CD4-positive, alpha-beta T cell (primary cell): ENCODE results near the gene SLC1A7. TPM values are rescaled to one million over a fixed set of nuclear protein-coding genes. Genes with fewer than 3 reads are reported as not detected.

Source experiments
- ATAC-seq: fragments of 200-7000 bp; cut with Tn5 transposase; one replicate; pipeline ENCODE4 v1.10.0; 2022; ENCODE audit warnings: mild to moderate bottlenecking; ENCODE audit not compliant: poor library complexity
- CTCF ChIA-PET: fragments of 350-600 bp; sonication (Branson Sonifier 250); formaldehyde crosslinking; loops from one replicate; lab custom pipeline; 2021; ENCODE audit warnings: antibody characterized with exemption, inconsistent platforms; lab: Charles Lee
- POLR2A ChIA-PET: fragments of 350-600 bp; sonication (Branson Sonifier 250); formaldehyde crosslinking; loops from one replicate; lab custom pipeline; 2021; ENCODE audit warnings: antibody characterized with exemption, inconsistent platforms; lab: Charles Lee
- DNase-seq, 14 experiments: peaks; one replicate each; pipeline ENCODE4 v3.0.0-alpha.2; 2013 to 2020; ENCODE audit warnings: mixed read lengths in 2 of 14
- H3K27ac ChIP-seq, 2 donors: one replicate each; pipeline versions ENCODE4 v1.5.1 to v1.7.0; 2013; ENCODE audit warnings: low read length in 2 of 2, low read depth in 1 of 2, mild to moderate bottlenecking in 1 of 2
- H3K27me3 ChIP-seq, 2 experiments: 1 replicate in 1 of 2; 2 replicates in 1 of 2; pipeline versions ENCODE4 v1.6.1 to v1.7.0; 2013; ENCODE audit warnings: low read length in 2 of 2, control low read depth in 1 of 2, mild to moderate bottlenecking in 1 of 2, moderate library complexity in 1 of 2; ENCODE audit not compliant: insufficient read depth in 2 of 2, control insufficient read depth in 1 of 2
- H3K36me3 ChIP-seq: one replicate; pipeline ENCODE4 v1.6.1; 2013; ENCODE audit warnings: low read length, control low read depth; ENCODE audit not compliant: insufficient read depth
- H3K4me1 ChIP-seq: one replicate; pipeline ENCODE4 v1.6.1; 2013; ENCODE audit warnings: low read length, control low read depth; ENCODE audit not compliant: insufficient read depth
- H3K4me3 ChIP-seq: one replicate; pipeline ENCODE4 v1.5.1; 2013; ENCODE audit warnings: mild to moderate bottlenecking, low read length, moderate library complexity
- H3K9me3 ChIP-seq, 2 experiments: 1 replicate in 1 of 2; 2 replicates in 1 of 2; pipeline versions ENCODE4 v1.6.1 to v1.7.0; 2013; ENCODE audit warnings: low read length in 2 of 2, mild to moderate bottlenecking in 2 of 2, control low read depth in 1 of 2, moderate library complexity in 1 of 2; ENCODE audit not compliant: control insufficient read depth in 1 of 2, insufficient read depth in 1 of 2
- H3K27ac Mint-ChIP-seq: one replicate; pipeline ENCODE4 v1.8.0; 2020; ENCODE audit warnings: mixed read lengths
- H3K27me3 Mint-ChIP-seq: one replicate; pipeline ENCODE4 v1.8.0; 2021; ENCODE audit warnings: mixed read lengths
- H3K36me3 Mint-ChIP-seq: one replicate; pipeline ENCODE4 v1.8.0; 2021; ENCODE audit warnings: low read depth, mixed read lengths
- H3K4me1 Mint-ChIP-seq: one replicate; pipeline ENCODE4 v1.8.0; 2021; ENCODE audit warnings: low read depth, mixed read lengths
- H3K4me3 Mint-ChIP-seq: one replicate; pipeline ENCODE4 v1.8.0; 2020; ENCODE audit warnings: mild to moderate bottlenecking, mixed read lengths
- H3K9me3 Mint-ChIP-seq: one replicate; pipeline ENCODE4 v1.8.0; 2020; ENCODE audit warnings: mixed read lengths
- CTCF ChIP-seq: fragments of 200-600 bp; IDR thresholded peaks from one replicate; pipeline ENCODE4 v1.8.0; 2022; ENCODE audit warnings: antibody characterized with exemption, mild to moderate bottlenecking
- intact Hi-C, 2 experiments: fragments of 100-400 bp; cut with DNase I in 1 of 2; cut with micrococcal nuclease in 1 of 2; formaldehyde crosslinking; loops; one replicate each; pipeline versions ENCODE4 v1.15.1 to v1.9.0; 2023 to 2025; cut with DNase I, micrococcal nuclease
- total RNA-seq, 174 experiments: library from RNA in 2 of 174; stranded (reverse) in 2 of 174; gene quantifications; one replicate each; pipeline ENCODE4 v1.2.3 and lab custom pipeline; 2021 to 2026

Gene SLC1A7
- total RNA-seq, 2 experiments from 2014 or later, result not detected

GRCh38 chr1:53068314-53069099, 73.9 kb downstream of the SLC1A7 start:
- CTCF ChIA-PET, result no interaction called here

GRCh38 chr1:53067886-53068285, 74.6 kb downstream of the SLC1A7 start:
- ChIA-PET CTCF (no interaction called here), POLR2A (no interaction called here)
- peaks cover 20% of the 10 kb centered on the region for H3K27me3 Mint-ChIP-seq

More at GRCh38 chr1:53068314-53069099, 73.9 kb downstream of the SLC1A7 start:
- intact Hi-C loops, result no loop called here
- Histone ChIP-seq H3K27ac (no peak overlapping the region), H3K4me3 (no peak overlapping the region), H3K27me3 (peaks cover 5 to 18% of the 10 kb centered on the region in 2 experiments), H3K4me1 (peaks cover under 1% of the 10 kb centered on the region), H3K9me3 (no peaks in the 10 kb centered on the region), H3K36me3 (no peaks in the 10 kb centered on the region)
- no peak overlapping the region for H3K27ac Mint-ChIP-seq
- H3K4me1 Mint-ChIP-seq, result peaks cover 6% of the 10 kb centered on the region
- H3K27me3 Mint-ChIP-seq, result peaks cover 14% of the 10 kb centered on the region
- H3K36me3 Mint-ChIP-seq, result no peaks in the 10 kb centered on the region
- H3K9me3 Mint-ChIP-seq, result no peaks in the 10 kb centered on the region
- TF ChIP-seq CTCF, result no peak
- H3K4me3 Mint-ChIP-seq, result no peak overlapping the region
- no peak for DNase-seq
- POLR2A ChIA-PET, result no interaction called here
- ATAC-seq, result no peak

More at GRCh38 chr1:53067886-53068285, 74.6 kb downstream of the SLC1A7 start:
- no peak overlapping the region for H3K27ac Mint-ChIP-seq
- Histone ChIP-seq H3K27ac (no peak overlapping the region), H3K27me3 (peaks cover 11 to 25% of the 10 kb centered on the region in 2 experiments), H3K36me3 (no peaks in the 10 kb centered on the region), H3K4me1 (peaks cover 6% of the 10 kb centered on the region), H3K9me3 (peaks cover 0 to 6% of the 10 kb centered on the region in 2 experiments), H3K4me3 (no peak overlapping the region)
- DNase-seq, result no peak
- intact Hi-C loops, result no loop called here
- ATAC-seq, result no peak
- TF ChIP-seq CTCF, result no peak
- H3K36me3 Mint-ChIP-seq, result no peaks in the 10 kb centered on the region
- H3K4me1 Mint-ChIP-seq, result peaks cover 12% of the 10 kb centered on the region
- no peaks in the 10 kb centered on the region for H3K9me3 Mint-ChIP-seq
- H3K4me3 Mint-ChIP-seq, result no peak overlapping the region
